ENCODE measurements around the gene DNTTIP2. TPM values are rescaled to one million over a fixed set of nuclear protein-coding genes. Genes with fewer than 3 reads are reported as not detected.

The DNTTIP2 gene
- total and polyA plus RNA-seq, 2 donors from 2014 or later = 47.3 to 48.4 TPM

GRCh38 chr1:93909146-93910050 is 30.4 kb upstream of the DNTTIP2 start, which contains the start of gene GCLM:
TSS of gene GCLM (minus strand) at chr1:93909430. CDS start at chr1:93909163, 267 bp downstream.
- TF ChIP-seq CTCF (IDR thresholded peaks at IDR 0.05; ENCODE audit: borderline replicate concordance, extremely low read depth, insufficient read depth) = peak; percentile 89
- Histone ChIP-seq H3K4me3 (ENCODE audit: low read length in 3 of 3) (peak within 1 kb of the TSS; percentile 70 to 91 (median 79)), H3K4me1 (ENCODE audit: control insufficient read depth in 2 of 3, insufficient read depth in 2 of 3, low read depth in 1 of 3, low read length in 3 of 3) (peaks cover 0 to 11% (median 7%) of the 10 kb centered on the region in 3 donors), H3K36me3 (ENCODE audit: control insufficient read depth in 2 of 3, insufficient read depth in 3 of 3, low read length in 3 of 3) (no peaks in the 10 kb centered on the region), H3K9me3 (ENCODE audit: control insufficient read depth in 2 of 3, insufficient read depth in 1 of 3, low read length in 3 of 3) (no peaks in the 10 kb centered on the region), H3K27me3 (ENCODE audit: control insufficient read depth, insufficient read depth, low read length) (no peaks in the 10 kb centered on the region), H3K9ac (ENCODE audit: low read length in 3 of 3) (peak within 1 kb of the TSS; percentile 7 to 85 (median 65)), H3K27ac (ENCODE audit: low read depth in 2 of 2, low read length in 2 of 2) (peak within 1 kb of the TSS; percentile 68 to 78)
- peak; percentile 91 to 95 (median 94) for DNase-seq
- no peak for FAIRE-seq
- intact Hi-C loops (cut with DNase I) = no loop called here

GRCh38 chr1:93908394-93909145 is 29.6 kb upstream of the DNTTIP2 start:
- peak overlapping the region; percentile 68 to 78 for H3K27ac ChIP-seq (ENCODE audit: low read depth in 2 of 2, low read length in 2 of 2)
- peaks cover 0 to 11% (median 9%) of the 10 kb centered on the region in 3 donors for H3K4me1 ChIP-seq (ENCODE audit: control insufficient read depth in 2 of 3, insufficient read depth in 2 of 3, low read depth in 1 of 3, low read length in 3 of 3)
- H3K27me3 ChIP-seq (ENCODE audit: control insufficient read depth, insufficient read depth, low read length) = no peaks in the 10 kb centered on the region
- FAIRE-seq (no peak), DNase-seq (peak; percentile 27 to 87 (median 46))
- H3K9me3 ChIP-seq (ENCODE audit: control insufficient read depth in 2 of 3, insufficient read depth in 1 of 3, low read length in 3 of 3) = no peaks in the 10 kb centered on the region
- no peak for TF ChIP-seq CTCF (IDR thresholded peaks at IDR 0.05; ENCODE audit: borderline replicate concordance, extremely low read depth, insufficient read depth)
- no peaks in the 10 kb centered on the region for H3K36me3 ChIP-seq (ENCODE audit: control insufficient read depth in 2 of 3, insufficient read depth in 3 of 3, low read length in 3 of 3)
- H3K9ac ChIP-seq (ENCODE audit: low read length in 3 of 3) = peak overlapping the region; percentile 3 to 85 (median 62)
- intact Hi-C loops (cut with DNase I) = no loop called here
- H3K4me3 ChIP-seq (ENCODE audit: low read length in 3 of 3) = peak overlapping the region; percentile 70 to 91 (median 79)

GRCh38 chr1:93907718-93908117 is 28.7 kb upstream of the DNTTIP2 start:
- intact Hi-C loops (cut with DNase I) = no loop called here

More at GRCh38 chr1:93907718-93908117, 28.7 kb upstream of the DNTTIP2 start:
- H3K4me1 ChIP-seq (ENCODE audit: control insufficient read depth in 2 of 3, insufficient read depth in 2 of 3, low read depth in 1 of 3, low read length in 3 of 3) = peaks cover 0 to 11% (median 9%) of the 10 kb centered on the region in 3 donors
- peak overlapping the region in 1 of 3 donors; percentile 15 for H3K9ac ChIP-seq (ENCODE audit: low read length in 3 of 3)
- H3K9me3 ChIP-seq (ENCODE audit: control insufficient read depth in 2 of 3, insufficient read depth in 1 of 3, low read length in 3 of 3) = no peaks in the 10 kb centered on the region
- no peak overlapping the region for H3K27ac ChIP-seq (ENCODE audit: low read depth in 2 of 2, low read length in 2 of 2)
- peak overlapping the region in 2 of 3 donors; percentile 32 to 91 for H3K4me3 ChIP-seq (ENCODE audit: low read length in 3 of 3)
- DNase-seq (peak in 1 of 5 donors; percentile 31), FAIRE-seq (no peak)
- TF ChIP-seq CTCF (IDR thresholded peaks at IDR 0.05; ENCODE audit: borderline replicate concordance, extremely low read depth, insufficient read depth) = no peak
- H3K27me3 ChIP-seq (ENCODE audit: control insufficient read depth, insufficient read depth, low read length) = no peaks in the 10 kb centered on the region
- H3K36me3 ChIP-seq (ENCODE audit: control insufficient read depth in 2 of 3, insufficient read depth in 3 of 3, low read length in 3 of 3) = no peaks in the 10 kb centered on the region

Data from kidney (tissue), 14 donors.